OCI-LY3 (cell line): ENCODE data around the gene B2M.
"Not testable (repeated sequence)": the region's sequence is repeated elsewhere in the genome, so short reads cannot be mapped to it uniquely, and the experiment has no call there.

ENCODE experiments used
- H2AFZ ChIP-seq: fragments of 200-600, 300-600 bp; shearing (Covaris generic); 2 replicates; pipeline ENCODE4 v1.6.0; 2014; ENCODE audit warnings: antibody characterized with exemption, low read depth, low read length
- H3K27ac ChIP-seq: fragments of 200-600, 300-600 bp; sonication (generic); 2 replicates; pipeline ENCODE4 v1.5.1; 2014; ENCODE audit warnings: mild to moderate bottlenecking, low read length, moderate library complexity, mixed read lengths
- H3K27me3 ChIP-seq: fragments of 200-600, 300-600 bp; sonication (generic); 2 replicates; pipeline ENCODE4 v1.6.1; 2014; ENCODE audit warnings: low read depth, low read length, mixed read lengths
- H3K36me3 ChIP-seq: fragments of 200-600, 300-600 bp; sonication (generic); replicated peaks from 2 replicates; pipeline ENCODE3; 2014; ENCODE audit warnings: low read depth, low read length, mixed read lengths
- H3K4me1 ChIP-seq: fragments of 300-600, 200-600 bp; sonication (generic); 2 replicates; pipeline ENCODE4 v1.6.1; 2014; ENCODE audit warnings: low read length, mixed read lengths
- H3K4me2 ChIP-seq: fragments of 200-600, 300-600 bp; sonication (generic); 2 replicates; pipeline ENCODE4 v1.6.1; 2014; ENCODE audit warnings: low read length, mixed read lengths
- H3K4me3 ChIP-seq: fragments of 300-600, 200-600 bp; sonication (generic); 2 replicates; pipeline ENCODE4 v1.5.1; 2014; ENCODE audit warnings: antibody characterized with exemption, mild to moderate bottlenecking, low read length, moderate library complexity
- H3K79me2 ChIP-seq: fragments of 300-600, 200-600 bp; shearing (Covaris generic); 2 replicates; pipeline ENCODE4 v1.6.1; 2014; ENCODE audit warnings: mild to moderate bottlenecking, low read length, mixed read lengths
- H3K9ac ChIP-seq: fragments of 300-600, 200-600 bp; shearing (Covaris generic); 2 replicates; pipeline ENCODE4 v1.6.0; 2014; ENCODE audit warnings: mild to moderate bottlenecking, low read length, moderate library complexity
- H3K9me3 ChIP-seq: fragments of 200-600, 300-600 bp; shearing (Covaris generic); 2 replicates; pipeline ENCODE4 v1.6.1; 2014; ENCODE audit warnings: low read length, mixed read lengths; ENCODE audit not compliant: insufficient read depth
- H4K20me1 ChIP-seq: fragments of 200-600, 300-600 bp; sonication (generic); 2 replicates; pipeline ENCODE4 v1.6.1; 2016; ENCODE audit warnings: low read length, mixed read lengths; ENCODE audit not compliant: insufficient read depth
- CTCF ChIP-seq: fragments of 200-600, 300-600 bp; sonication (generic); IDR thresholded peaks from 2 replicates; pipeline ENCODE4 v1.5.1; 2014; ENCODE audit warnings: antibody characterized with exemption, low read length, low read depth
- EZH2phosphoT487 ChIP-seq: fragments of 200-600 bp; shearing (Covaris generic); IDR thresholded peaks from 2 replicates; pipeline ENCODE4 v1.6.1; 2018; ENCODE audit warnings: antibody characterized with exemption, mixed run types, low read depth

B2M gene

GRCh38 chr15:44719293-44719999 is 8.1 kb downstream of the B2M start:
- Histone ChIP-seq H3K27me3 (no peaks in the 10 kb centered on the region), H3K79me2 (peaks cover 46% of the 10 kb centered on the region), H4K20me1 (peaks cover 41% of the 10 kb centered on the region), H3K36me3 (peaks cover 48% of the 10 kb centered on the region), H2AFZ (no peak overlapping the region), H3K4me1 (peaks cover 96% of the 10 kb centered on the region), H3K4me3 (no peak overlapping the region), H3K4me2 (peak overlapping the region; percentile 92), H3K27ac (peak overlapping the region; percentile 96), H3K9me3 (no peaks in the 10 kb centered on the region), H3K9ac (peak overlapping the region; percentile 46)
- no peak for TF ChIP-seq EZH2phosphoT487
- no peak for TF ChIP-seq CTCF

- H3K27ac ChIP-seq: peak overlapping the region; percentile 96
Measured at GRCh38 chr15:44720000-44720435, 8.7 kb downstream of the B2M start.

GRCh38 chr15:44720460-44721176 is 9.3 kb downstream of the B2M start:
- H3K9ac ChIP-seq: peak overlapping the region; percentile 46; the same call in 1 of the 2 replicates
- H3K4me2 ChIP-seq: peak overlapping the region; percentile 27
- peaks cover 38% of the 10 kb centered on the region for H3K36me3 ChIP-seq
- H2AFZ ChIP-seq: no peak overlapping the region
- no peaks in the 10 kb centered on the region for H3K9me3 ChIP-seq
- no peak overlapping the region for H3K4me3 ChIP-seq
- TF ChIP-seq CTCF (no peak), EZH2phosphoT487 (no peak)
- H3K79me2 ChIP-seq: peaks cover 38% of the 10 kb centered on the region
- H4K20me1 ChIP-seq: peaks cover 30% of the 10 kb centered on the region
- H3K27me3 ChIP-seq: no peaks in the 10 kb centered on the region
- H3K4me1 ChIP-seq: peaks cover 96% of the 10 kb centered on the region
- peak overlapping the region; percentile 96 for H3K27ac ChIP-seq

More at GRCh38 chr15:44720000-44720435, 8.7 kb downstream of the B2M start:
- Histone ChIP-seq H3K9ac (peak overlapping the region; percentile 46), H3K4me2 (peak overlapping the region; percentile 27), H3K4me1 (peaks cover 96% of the 10 kb centered on the region), H3K36me3 (peaks cover 44% of the 10 kb centered on the region), H4K20me1 (peaks cover 36% of the 10 kb centered on the region), H3K79me2 (peaks cover 40% of the 10 kb centered on the region)
- not testable (repeated sequence) for H2AFZ ChIP-seq, H3K4me3 ChIP-seq, H3K27me3 ChIP-seq, H3K9me3 ChIP-seq

- peak overlapping the region; percentile 46 for H3K4me2 ChIP-seq
- H3K9me3 ChIP-seq: no peaks in the 10 kb centered on the region
- H3K27me3 ChIP-seq: no peaks in the 10 kb centered on the region
- peaks cover 24% of the 10 kb centered on the region for H3K36me3 ChIP-seq
- H3K9ac ChIP-seq: peak overlapping the region; percentile 50
- H3K4me1 ChIP-seq: peaks cover 96% of the 10 kb centered on the region
- peaks cover 31% of the 10 kb centered on the region for H3K79me2 ChIP-seq
- no peak for TF ChIP-seq CTCF
- no peak for TF ChIP-seq EZH2phosphoT487
- H3K4me3 ChIP-seq: peak overlapping the region; percentile 9; the same call in 1 of the 2 replicates
- peak overlapping the region; percentile 96 for H3K27ac ChIP-seq
- H4K20me1 ChIP-seq: peaks cover 16% of the 10 kb centered on the region
- no peak overlapping the region for H2AFZ ChIP-seq
Measured at GRCh38 chr15:44722011-44722410, 10.7 kb downstream of the B2M start.
